ENCODE results near the gene EMC8. TPM values are rescaled to one million over a fixed set of nuclear protein-coding genes. Genes with fewer than 3 reads are reported as not detected.

EMC8 gene
- total RNA-seq, 5 donors from 2014 or later (not counting 1 experiment from before 2014, with no cell fraction given), result 27.3 to 34.8 (median 31.1) TPM

GRCh38 chr16:85781156-85781555 is 18.2 kb downstream of the EMC8 start:
- H3K9me3 ChIP-seq, result no peaks in the 10 kb centered on the region
- no peak overlapping the region for H3K4me3 ChIP-seq (ENCODE audit: control insufficient read depth in 1 of 2, extremely low read depth in 1 of 2, low read length in 1 of 2)
- no peak for ATAC-seq (replicated peaks in 1 of 4)
- DNase-seq, result no peak
- Mint-ChIP-seq H3K27ac (no peak overlapping the region), H3K27me3 (no peaks in the 10 kb centered on the region), H3K36me3 (peaks cover 60% of the 10 kb centered on the region), H3K4me3 (no peak overlapping the region), H3K9me3 (no peaks in the 10 kb centered on the region), H3K4me1 (peaks cover 0 to 7% (median 0%) of the 10 kb centered on the region in 3 donors)
- peaks cover 8 to 62% of the 10 kb centered on the region in 2 donors for H3K36me3 ChIP-seq (ENCODE audit: control insufficient read depth in 2 of 2, extremely low read depth in 1 of 2, insufficient read depth in 1 of 2, low read length in 1 of 2)
- H3K27ac ChIP-seq (ENCODE audit: low read length), result no peak overlapping the region
- H3K4me1 ChIP-seq (ENCODE audit: control insufficient read depth in 1 of 2, extremely low read depth in 1 of 2, insufficient read depth in 2 of 2, low read length in 2 of 2), result peaks cover 0 to 4% of the 10 kb centered on the region in 2 experiments
- no peaks in the 10 kb centered on the region for H3K27me3 ChIP-seq (replicated peaks in 1 of 2; ENCODE audit: control insufficient read depth in 2 of 2, extremely low read depth in 1 of 2, insufficient read depth in 2 of 2, low read length in 1 of 2)
- POLR2A ChIA-PET, result no interaction called here
- WGBS (ENCODE audit: insufficient coverage), result 92% methylated on average over 6 of the region's 10 CpGs
- CTCF ChIA-PET, result no interaction called here

- Mint-ChIP-seq H3K36me3 (peaks cover 51% of the 10 kb centered on the region), H3K27me3 (no peaks in the 10 kb centered on the region), H3K4me1 (no peaks in the 10 kb centered on the region), H3K4me3 (no peak overlapping the region), H3K9me3 (no peaks in the 10 kb centered on the region), H3K27ac (no peak overlapping the region)
- DNase-seq (no peak), ATAC-seq (replicated peaks in 1 of 4) (no peak)
- no peak overlapping the region for H3K27ac ChIP-seq (ENCODE audit: low read length)
- H3K9me3 ChIP-seq, result no peaks in the 10 kb centered on the region
- 91% methylated on average over 26 of the region's 26 CpGs for WGBS (ENCODE audit: insufficient coverage)
- no peak overlapping the region for H3K4me3 ChIP-seq (ENCODE audit: control insufficient read depth in 1 of 2, extremely low read depth in 1 of 2, low read length in 1 of 2)
- peaks cover 0 to 4% of the 10 kb centered on the region in 2 experiments for H3K4me1 ChIP-seq (ENCODE audit: control insufficient read depth in 1 of 2, extremely low read depth in 1 of 2, insufficient read depth in 2 of 2, low read length in 2 of 2)
- no peaks in the 10 kb centered on the region for H3K27me3 ChIP-seq (replicated peaks in 1 of 2; ENCODE audit: control insufficient read depth in 2 of 2, extremely low read depth in 1 of 2, insufficient read depth in 2 of 2, low read length in 1 of 2)
- ChIA-PET POLR2A (no interaction called here), CTCF (no interaction called here)
- H3K36me3 ChIP-seq (ENCODE audit: control insufficient read depth in 2 of 2, extremely low read depth in 1 of 2, insufficient read depth in 1 of 2, low read length in 1 of 2), result peaks cover 8 to 59% of the 10 kb centered on the region in 2 donors
These were observed 19.1 kb downstream of the EMC8 start for GRCh38 chr16:85780281-85780680.

- no peaks in the 10 kb centered on the region for H3K9me3 ChIP-seq
- no peaks in the 10 kb centered on the region for H3K27me3 ChIP-seq (replicated peaks in 1 of 2; ENCODE audit: control insufficient read depth in 2 of 2, extremely low read depth in 1 of 2, insufficient read depth in 2 of 2, low read length in 1 of 2)
- POLR2A ChIA-PET, result interaction anchor here in 1 of 2 donors (0.7 kb wide), 1 partner anchor 11 kb away, joined by 4 read pairs; no protein-coding TSS in a partner anchor
- H3K4me1 ChIP-seq (ENCODE audit: control insufficient read depth in 1 of 2, extremely low read depth in 1 of 2, insufficient read depth in 2 of 2, low read length in 2 of 2), result peaks cover 0 to 4% of the 10 kb centered on the region in 2 experiments
- Mint-ChIP-seq H3K27ac (peak overlapping the region in 1 of 2 donors; percentile 52), H3K4me1 (no peaks in the 10 kb centered on the region), H3K9me3 (no peaks in the 10 kb centered on the region), H3K27me3 (no peaks in the 10 kb centered on the region), H3K4me3 (no peak overlapping the region), H3K36me3 (peaks cover 51% of the 10 kb centered on the region)
- no peak overlapping the region for H3K4me3 ChIP-seq (ENCODE audit: control insufficient read depth in 1 of 2, extremely low read depth in 1 of 2, low read length in 1 of 2)
- H3K27ac ChIP-seq (ENCODE audit: low read length), result no peak overlapping the region
- DNase-seq (peak in 5 of 35 experiments; percentile 5 to 41 (median 15)), ATAC-seq (replicated peaks in 1 of 4) (peak in 1 of 4 experiments; percentile 48)
- H3K36me3 ChIP-seq (ENCODE audit: control insufficient read depth in 2 of 2, extremely low read depth in 1 of 2, insufficient read depth in 1 of 2, low read length in 1 of 2), result peaks cover 8 to 59% of the 10 kb centered on the region in 2 donors
- CTCF ChIA-PET, result no interaction called here
- 35% methylated on average over 9 of the region's 12 CpGs for WGBS (ENCODE audit: insufficient coverage)
These were observed 20.5 kb downstream of the EMC8 start for GRCh38 chr16:85778873-85779272.

GRCh38 chr16:85777583-85778310 is 21.6 kb downstream of the EMC8 start:
- ChIA-PET POLR2A (interaction anchor here in 1 of 2 donors (0.6 kb wide), 1 partner anchor 85 kb away, joined by 3 read pairs; no protein-coding TSS in a partner anchor), CTCF (interaction anchor here in 1 of 2 donors (0.9 kb wide), 1 partner anchor 42 kb away, joined by 4 read pairs; no protein-coding TSS in a partner anchor)
- Histone ChIP-seq H3K4me3 (ENCODE audit: control insufficient read depth in 1 of 2, extremely low read depth in 1 of 2, low read length in 1 of 2) (no peak overlapping the region), H3K4me1 (ENCODE audit: control insufficient read depth in 1 of 2, extremely low read depth in 1 of 2, insufficient read depth in 2 of 2, low read length in 2 of 2) (peaks cover 0 to 4% of the 10 kb centered on the region in 2 experiments), H3K27me3 (replicated peaks in 1 of 2; ENCODE audit: control insufficient read depth in 2 of 2, extremely low read depth in 1 of 2, insufficient read depth in 2 of 2, low read length in 1 of 2) (no peaks in the 10 kb centered on the region), H3K9me3 (no peaks in the 10 kb centered on the region), H3K36me3 (ENCODE audit: control insufficient read depth in 2 of 2, extremely low read depth in 1 of 2, insufficient read depth in 1 of 2, low read length in 1 of 2) (peaks cover 8 to 53% of the 10 kb centered on the region in 2 donors), H3K27ac (ENCODE audit: low read length) (no peak overlapping the region)
- no peaks in the 10 kb centered on the region for H3K4me1 Mint-ChIP-seq
- whole genome bisulfite sequencing (ENCODE audit: insufficient coverage), result 100% methylated on average over 1 of the region's 4 CpGs
- peaks cover 45% of the 10 kb centered on the region for H3K36me3 Mint-ChIP-seq
- H3K4me3 Mint-ChIP-seq, result no peak overlapping the region
- ATAC-seq (replicated peaks in 1 of 4), result no peak
- H3K27ac Mint-ChIP-seq, result peak overlapping the region in 1 of 2 donors; percentile 16
- H3K9me3 Mint-ChIP-seq, result no peaks in the 10 kb centered on the region
- no peaks in the 10 kb centered on the region for H3K27me3 Mint-ChIP-seq
- no peak for DNase-seq

GRCh38 chr16:85774811-85775210 is 24.5 kb downstream of the EMC8 start:
- Histone ChIP-seq H3K27ac (ENCODE audit: low read length) (no peak overlapping the region), H3K4me1 (ENCODE audit: control insufficient read depth in 1 of 2, extremely low read depth in 1 of 2, insufficient read depth in 2 of 2, low read length in 2 of 2) (peaks cover 0 to 4% of the 10 kb centered on the region in 2 experiments), H3K36me3 (ENCODE audit: control insufficient read depth in 2 of 2, extremely low read depth in 1 of 2, insufficient read depth in 1 of 2, low read length in 1 of 2) (peaks cover 4 to 35% of the 10 kb centered on the region in 2 donors), H3K9me3 (no peaks in the 10 kb centered on the region), H3K27me3 (replicated peaks in 1 of 2; ENCODE audit: control insufficient read depth in 2 of 2, extremely low read depth in 1 of 2, insufficient read depth in 2 of 2, low read length in 1 of 2) (no peaks in the 10 kb centered on the region), H3K4me3 (ENCODE audit: control insufficient read depth in 1 of 2, extremely low read depth in 1 of 2, low read length in 1 of 2) (no peak overlapping the region)
- H3K9me3 Mint-ChIP-seq, result no peaks in the 10 kb centered on the region
- peaks cover 35% of the 10 kb centered on the region for H3K36me3 Mint-ChIP-seq
- H3K27ac Mint-ChIP-seq, result no peak overlapping the region
- no peaks in the 10 kb centered on the region for H3K27me3 Mint-ChIP-seq
- WGBS (ENCODE audit: insufficient coverage), result no CpG with 5 or more reads among the region's 8 CpGs
- no peak overlapping the region for H3K4me3 Mint-ChIP-seq
- ATAC-seq (replicated peaks in 1 of 4) (no peak), DNase-seq (no peak)
- ChIA-PET CTCF (no interaction called here), POLR2A (no interaction called here)
- no peaks in the 10 kb centered on the region for H3K4me1 Mint-ChIP-seq

GRCh38 chr16:85774136-85774535 is 25.2 kb downstream of the EMC8 start:
- no peak overlapping the region for H3K27ac Mint-ChIP-seq
- POLR2A ChIA-PET, result no interaction called here
- no peaks in the 10 kb centered on the region for H3K4me1 Mint-ChIP-seq

More at GRCh38 chr16:85774136-85774535, 25.2 kb downstream of the EMC8 start:
- CTCF ChIA-PET, result no interaction called here
- Mint-ChIP-seq H3K27me3 (no peaks in the 10 kb centered on the region), H3K4me3 (no peak overlapping the region), H3K36me3 (peaks cover 30% of the 10 kb centered on the region), H3K9me3 (no peaks in the 10 kb centered on the region)
- DNase-seq (no peak), ATAC-seq (replicated peaks in 1 of 4) (no peak)
- H3K27me3 ChIP-seq (replicated peaks in 1 of 2; ENCODE audit: control insufficient read depth in 2 of 2, extremely low read depth in 1 of 2, insufficient read depth in 2 of 2, low read length in 1 of 2), result no peaks in the 10 kb centered on the region
- no peaks in the 10 kb centered on the region for H3K9me3 ChIP-seq
- H3K27ac ChIP-seq (ENCODE audit: low read length), result no peak overlapping the region
- H3K4me3 ChIP-seq (ENCODE audit: control insufficient read depth in 1 of 2, extremely low read depth in 1 of 2, low read length in 1 of 2), result no peak overlapping the region
- peaks cover 0 to 4% of the 10 kb centered on the region in 2 experiments for H3K4me1 ChIP-seq (ENCODE audit: control insufficient read depth in 1 of 2, extremely low read depth in 1 of 2, insufficient read depth in 2 of 2, low read length in 2 of 2)
- peaks cover 0 to 29% of the 10 kb centered on the region in 2 donors for H3K36me3 ChIP-seq (ENCODE audit: control insufficient read depth in 2 of 2, extremely low read depth in 1 of 2, insufficient read depth in 1 of 2, low read length in 1 of 2)
- WGBS (ENCODE audit: insufficient coverage), result no CpG with 5 or more reads among the region's 6 CpGs
